Bronchial epithelial cell (primary cell): Measurements from ENCODE around the gene IRS2. TPM values are rescaled to one million over a fixed set of nuclear protein-coding genes. Genes with fewer than 3 reads are reported as not detected.

Source experiments
- DNase-seq: peaks from one replicate; pipeline ENCODE4 v3.0.0-alpha.2; 2010; ENCODE audit warnings: low read depth
- FAIRE-seq: peaks from 2 replicates; lab custom pipeline; 2011; peaks lifted over from hg19 to GRCh38; lab: Jason Lieb, UNC
- H3K27me3 ChIP-seq: 2 replicates; pipeline ENCODE4 v1.5.1; 2011; ENCODE audit warnings: low read length; ENCODE audit not compliant: control insufficient read depth, insufficient read depth
- H3K36me3 ChIP-seq: 2 replicates; pipeline ENCODE4 v1.5.1; 2011; ENCODE audit warnings: low read length; ENCODE audit not compliant: control insufficient read depth, insufficient read depth
- H3K4me3 ChIP-seq: 2 replicates; pipeline ENCODE4 v1.5.1; 2011; ENCODE audit warnings: mild to moderate bottlenecking, low read depth, low read length, control low read depth
- total RNA-seq: library from RNA; depleted of rRNA; stranded (reverse); fragments of >200 nt; gene quantifications from 2 replicates; pipeline ENCODE4 v1.2.1, GENCODE V29; 2014
- TF ChIP-seq, protein P1 (sequence below): IDR thresholded peaks from 2 replicates; pipeline ENCODE4 v1.5.1; 2011; ENCODE audit warnings: mild to moderate bottlenecking, moderate library complexity, low read length, control low read depth, inconsistent platforms; ENCODE audit not compliant: insufficient read depth, severe bottlenecking

Gene IRS2
- total RNA-seq, 1 donor from 2014 or later, result 6.8 TPM

DNA sequence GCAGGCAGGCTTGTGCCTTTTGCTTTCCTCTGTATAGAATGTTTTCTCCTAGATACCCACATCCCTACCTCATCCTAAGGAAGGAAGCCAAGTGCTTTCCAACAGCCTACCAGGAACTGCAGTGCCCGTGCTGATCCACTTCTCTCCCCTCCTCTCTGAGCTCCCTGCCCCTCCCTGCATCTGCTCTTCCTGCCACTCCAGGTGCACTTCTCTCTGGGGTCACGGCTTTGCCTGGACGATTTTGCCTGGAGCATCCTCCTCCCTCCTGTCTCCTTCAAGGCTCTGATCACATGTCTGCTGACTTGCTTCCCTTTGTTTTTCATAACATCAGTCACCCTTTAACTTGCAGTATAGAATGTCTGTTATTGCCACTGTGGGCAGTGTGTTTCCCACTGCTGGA lies 34.7 kb upstream of the IRS2 start:
- Histone ChIP-seq H3K27me3 (no peaks in the 10 kb centered on the region), H3K4me3 (no peak overlapping the region), H3K36me3 (no peaks in the 10 kb centered on the region)
- peak; percentile 7 for FAIRE-seq
- DNase-seq, result no peak
- TF ChIP-seq, protein P1, sequence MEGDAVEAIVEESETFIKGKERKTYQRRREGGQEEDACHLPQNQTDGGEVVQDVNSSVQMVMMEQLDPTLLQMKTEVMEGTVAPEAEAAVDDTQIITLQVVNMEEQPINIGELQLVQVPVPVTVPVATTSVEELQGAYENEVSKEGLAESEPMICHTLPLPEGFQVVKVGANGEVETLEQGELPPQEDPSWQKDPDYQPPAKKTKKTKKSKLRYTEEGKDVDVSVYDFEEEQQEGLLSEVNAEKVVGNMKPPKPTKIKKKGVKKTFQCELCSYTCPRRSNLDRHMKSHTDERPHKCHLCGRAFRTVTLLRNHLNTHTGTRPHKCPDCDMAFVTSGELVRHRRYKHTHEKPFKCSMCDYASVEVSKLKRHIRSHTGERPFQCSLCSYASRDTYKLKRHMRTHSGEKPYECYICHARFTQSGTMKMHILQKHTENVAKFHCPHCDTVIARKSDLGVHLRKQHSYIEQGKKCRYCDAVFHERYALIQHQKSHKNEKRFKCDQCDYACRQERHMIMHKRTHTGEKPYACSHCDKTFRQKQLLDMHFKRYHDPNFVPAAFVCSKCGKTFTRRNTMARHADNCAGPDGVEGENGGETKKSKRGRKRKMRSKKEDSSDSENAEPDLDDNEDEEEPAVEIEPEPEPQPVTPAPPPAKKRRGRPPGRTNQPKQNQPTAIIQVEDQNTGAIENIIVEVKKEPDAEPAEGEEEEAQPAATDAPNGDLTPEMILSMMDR, result no peak

DNA sequence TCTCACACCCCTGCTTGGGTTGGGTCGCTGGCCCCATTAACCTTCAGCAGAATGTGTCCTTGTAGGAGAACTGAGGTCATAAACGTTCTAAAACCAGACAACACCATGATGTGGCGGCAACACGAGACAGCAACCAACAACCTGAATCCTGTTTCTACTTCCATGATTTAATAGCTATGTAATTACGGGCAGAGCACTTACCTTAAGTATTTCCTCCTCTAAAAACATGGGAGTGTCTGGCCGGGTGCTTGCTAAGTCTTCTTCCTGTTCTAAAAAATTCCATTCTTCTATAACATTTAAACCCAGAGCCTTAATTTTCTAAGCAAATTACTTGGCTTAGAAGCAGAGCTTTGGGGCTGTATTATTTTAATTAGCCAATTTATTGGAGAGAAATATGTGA lies 33.5 kb upstream of the IRS2 start:
- TF ChIP-seq, protein P1, result no peak
- no peak for FAIRE-seq
- H3K27me3 ChIP-seq, result no peaks in the 10 kb centered on the region

DNA sequence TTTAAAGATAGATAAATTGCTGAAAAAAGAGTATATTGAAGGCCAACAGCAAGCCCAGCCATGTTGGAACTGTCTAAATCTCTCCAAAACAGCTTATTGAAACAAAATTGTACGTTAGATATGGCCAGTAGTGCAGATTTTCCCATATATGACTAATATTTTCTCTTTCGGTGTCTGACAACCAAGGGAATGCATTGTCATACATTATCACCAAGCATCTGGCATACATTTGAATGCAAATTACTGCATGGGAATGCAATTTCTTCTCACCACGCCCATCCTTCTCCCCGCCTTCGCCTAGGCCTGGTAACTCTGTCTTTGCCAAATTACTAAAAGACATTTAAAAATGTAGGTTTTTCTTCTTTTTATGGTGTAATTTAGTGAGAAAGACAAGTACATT lies 32.5 kb upstream of the IRS2 start:
- TF ChIP-seq, protein P1, result no peak
- Histone ChIP-seq H3K27me3 (no peaks in the 10 kb centered on the region), H3K4me3 (no peak overlapping the region), H3K36me3 (no peaks in the 10 kb centered on the region)
- FAIRE-seq, result no peak
- no peak for DNase-seq

More for the DNA sequence above, 33.5 kb upstream of the IRS2 start:
- no peak for DNase-seq
- no peak overlapping the region for H3K4me3 ChIP-seq
- H3K36me3 ChIP-seq, result no peaks in the 10 kb centered on the region

DNA sequence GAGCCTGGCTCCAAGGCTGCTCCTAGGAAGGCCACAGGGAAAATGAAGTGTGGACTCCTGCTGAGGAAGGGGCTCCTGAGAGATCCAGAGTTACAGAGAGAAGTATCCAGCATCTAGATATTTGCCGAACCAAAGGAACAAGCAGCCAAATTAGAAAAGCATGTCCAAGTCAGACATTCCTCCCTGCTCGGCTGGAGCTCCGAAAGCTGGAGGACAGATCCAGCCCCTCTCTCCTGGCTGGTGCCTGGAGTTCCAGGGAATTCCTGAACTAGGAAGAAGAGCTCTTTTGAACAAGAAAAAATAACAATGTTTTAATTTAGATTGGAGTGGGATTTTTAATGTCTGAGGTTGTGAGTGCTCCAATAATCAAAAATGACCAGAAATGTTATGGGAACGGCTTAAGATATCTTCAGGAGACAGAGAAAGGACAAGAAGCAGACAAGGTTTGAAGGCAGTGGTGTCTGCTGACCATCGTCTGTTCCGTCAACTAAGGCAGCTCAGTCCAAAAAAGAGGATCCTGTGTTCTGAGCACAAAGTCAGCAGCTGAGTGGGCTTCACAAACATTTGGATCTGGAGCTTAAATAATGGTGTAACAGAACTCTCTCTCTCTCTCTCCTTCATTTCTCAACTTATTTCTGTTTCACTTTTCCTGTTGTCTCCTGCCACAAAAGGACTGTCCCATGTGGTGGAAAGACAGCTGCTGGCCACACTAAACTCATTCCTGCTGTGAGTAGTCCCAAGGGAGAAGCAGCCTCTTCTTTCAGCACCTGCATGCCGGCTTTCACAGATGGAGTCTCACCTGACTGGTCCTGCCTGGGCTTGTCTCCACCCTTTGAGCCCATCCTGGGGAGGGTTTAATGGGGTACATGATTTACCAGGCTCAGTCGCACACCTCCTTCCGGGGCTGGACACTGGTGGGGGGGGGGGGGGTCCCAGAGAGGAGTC lies 31.5 kb upstream of the IRS2 start:
- no peak overlapping the region for H3K4me3 ChIP-seq
- TF ChIP-seq, protein P1, result no peak
- H3K36me3 ChIP-seq, result no peaks in the 10 kb centered on the region
- H3K27me3 ChIP-seq, result no peaks in the 10 kb centered on the region
- DNase-seq (peak; percentile 30), FAIRE-seq (peak; percentile 36)

DNA sequence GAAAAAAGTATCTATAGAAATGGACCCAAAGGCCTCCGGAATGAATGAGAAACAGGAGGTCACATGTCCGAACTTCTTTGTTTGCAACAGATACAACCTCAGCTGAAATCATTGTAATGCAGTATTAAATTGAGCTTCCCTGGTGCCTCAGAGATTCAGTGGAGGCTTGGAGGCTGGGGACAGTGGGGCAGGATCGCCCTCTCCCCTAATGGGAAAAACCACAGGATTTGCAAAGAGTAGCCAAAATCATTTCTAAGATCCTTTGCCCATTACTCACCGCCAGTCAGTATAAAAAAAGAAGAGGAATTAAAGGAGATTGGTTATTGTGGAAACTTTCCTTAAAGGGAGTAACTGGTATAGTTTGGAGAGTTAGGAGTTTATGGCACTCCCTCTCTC lies 30.4 kb upstream of the IRS2 start:
- FAIRE-seq (no peak), DNase-seq (no peak)
- no peaks in the 10 kb centered on the region for H3K36me3 ChIP-seq
- H3K27me3 ChIP-seq, result no peaks in the 10 kb centered on the region
- TF ChIP-seq, protein P1, result no peak
- H3K4me3 ChIP-seq, result no peak overlapping the region
